Left ventricle myocardium inferior (tissue), 1 donor: ENCODE measurements around the gene DOCK8. TPM values are rescaled to one million over a fixed set of nuclear protein-coding genes. Genes with fewer than 3 reads are reported as not detected.

ENCODE experiments used
- DNase-seq: peaks from one replicate; pipeline ENCODE4 v3.0.0-alpha.2; 2020
- H3K27ac ChIP-seq: fragments of 200-600 bp; replicated peaks from 2 replicates; pipeline ENCODE4 v1.8.0; 2021
- H3K27me3 ChIP-seq: fragments of 200-600 bp; 2 replicates; pipeline ENCODE4 v1.8.0; 2021; ENCODE audit warnings: low read depth
- H3K36me3 ChIP-seq: fragments of 200-600 bp; 2 replicates; pipeline ENCODE4 v1.8.0; 2021
- H3K4me1 ChIP-seq: fragments of 200-600 bp; 2 replicates; pipeline ENCODE4 v1.8.0; 2021
- H3K4me3 ChIP-seq: fragments of 200-600 bp; 2 replicates; pipeline ENCODE4 v1.8.0; 2021; ENCODE audit warnings: mild to moderate bottlenecking, moderate library complexity
- H3K9me3 ChIP-seq: fragments of 200-600 bp; replicated peaks from 2 replicates; pipeline ENCODE4 v1.8.0; 2021
- intact Hi-C: fragments of 100-400 bp; cut with micrococcal nuclease; formaldehyde crosslinking; loops from one replicate; pipeline ENCODE4 v1.11.0; 2022
- total RNA-seq: library from RNA; stranded (reverse); fragmentation: NEBNext Ultra II Directional; extraction: Animal tissue kit (Norgen Biotek cat#: 25700); gene quantifications from one replicate; pipeline ENCODE4 v1.2.1, GENCODE V29; 2021
- TF ChIP-seq, protein P1 (sequence below): fragments of 200-600 bp; IDR thresholded peaks from 2 replicates; pipeline ENCODE4 v1.8.0; 2021; ENCODE audit warnings: antibody characterized with exemption, mild to moderate bottlenecking, borderline replicate concordance
- donor health status: DM: no; HTN: yes; CAD: no; lungs with severe emphysema.

DOCK8 gene
- total RNA-seq, 1 donor from 2014 or later, result 3.7 TPM

DNA sequence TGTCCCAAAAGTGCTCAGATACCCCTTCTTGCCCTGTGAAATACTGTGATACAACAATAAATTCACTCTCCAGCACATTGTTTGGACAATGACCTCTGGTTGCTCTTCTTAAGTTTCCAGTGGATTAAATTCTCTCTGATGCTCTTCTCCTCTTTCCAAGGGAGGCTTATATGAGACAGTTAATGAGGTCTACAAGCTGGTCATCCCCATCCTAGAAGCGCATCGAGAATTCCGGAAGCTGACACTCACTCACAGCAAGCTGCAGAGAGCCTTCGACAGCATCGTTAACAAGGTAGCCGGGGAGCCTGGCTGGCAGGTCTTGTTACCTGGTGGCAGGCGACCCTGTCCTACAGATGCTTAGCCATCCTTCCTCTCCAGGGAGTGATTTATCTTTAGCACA is 226.5 kb downstream of the DOCK8 start:
- H3K36me3 ChIP-seq, result no peaks in the 10 kb centered on the region
- no peak for DNase-seq
- H3K9me3 ChIP-seq, result no peaks in the 10 kb centered on the region
- no peak overlapping the region for H3K4me3 ChIP-seq
- H3K4me1 ChIP-seq, result peaks cover 29% of the 10 kb centered on the region
- H3K27me3 ChIP-seq, result no peaks in the 10 kb centered on the region
- H3K27ac ChIP-seq, result no peak overlapping the region
- TF ChIP-seq, protein P1, sequence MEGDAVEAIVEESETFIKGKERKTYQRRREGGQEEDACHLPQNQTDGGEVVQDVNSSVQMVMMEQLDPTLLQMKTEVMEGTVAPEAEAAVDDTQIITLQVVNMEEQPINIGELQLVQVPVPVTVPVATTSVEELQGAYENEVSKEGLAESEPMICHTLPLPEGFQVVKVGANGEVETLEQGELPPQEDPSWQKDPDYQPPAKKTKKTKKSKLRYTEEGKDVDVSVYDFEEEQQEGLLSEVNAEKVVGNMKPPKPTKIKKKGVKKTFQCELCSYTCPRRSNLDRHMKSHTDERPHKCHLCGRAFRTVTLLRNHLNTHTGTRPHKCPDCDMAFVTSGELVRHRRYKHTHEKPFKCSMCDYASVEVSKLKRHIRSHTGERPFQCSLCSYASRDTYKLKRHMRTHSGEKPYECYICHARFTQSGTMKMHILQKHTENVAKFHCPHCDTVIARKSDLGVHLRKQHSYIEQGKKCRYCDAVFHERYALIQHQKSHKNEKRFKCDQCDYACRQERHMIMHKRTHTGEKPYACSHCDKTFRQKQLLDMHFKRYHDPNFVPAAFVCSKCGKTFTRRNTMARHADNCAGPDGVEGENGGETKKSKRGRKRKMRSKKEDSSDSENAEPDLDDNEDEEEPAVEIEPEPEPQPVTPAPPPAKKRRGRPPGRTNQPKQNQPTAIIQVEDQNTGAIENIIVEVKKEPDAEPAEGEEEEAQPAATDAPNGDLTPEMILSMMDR, result no peak
- intact Hi-C loops, result no loop called here

DNA sequence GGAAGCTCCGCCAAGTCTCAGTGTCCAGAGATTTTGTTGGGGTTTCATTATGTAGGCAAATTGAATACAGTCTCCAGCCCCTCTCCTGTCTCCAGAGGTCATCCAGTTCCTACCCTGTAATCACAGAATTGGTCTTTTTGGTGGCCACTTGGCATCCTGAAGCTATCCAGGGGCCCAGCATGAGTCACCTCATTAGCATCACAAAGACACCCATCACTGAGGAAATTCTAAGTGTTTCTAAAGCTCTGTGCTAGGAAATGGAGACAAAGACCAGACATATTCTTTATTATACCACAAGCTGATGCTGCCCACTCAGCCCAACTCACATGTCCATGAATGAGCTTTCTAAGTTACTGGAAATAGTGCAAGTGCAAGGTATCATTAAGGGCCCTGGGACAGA is 229.9 kb downstream of the DOCK8 start:
- TF ChIP-seq, protein P1, result no peak
- H3K4me3 ChIP-seq, result no peak overlapping the region
- no peaks in the 10 kb centered on the region for H3K27me3 ChIP-seq
- DNase-seq, result no peak
- intact Hi-C loops, result no loop called here
- peak overlapping the region; percentile 22 for H3K27ac ChIP-seq
- H3K36me3 ChIP-seq, result no peaks in the 10 kb centered on the region
- H3K9me3 ChIP-seq, result no peaks in the 10 kb centered on the region
- H3K4me1 ChIP-seq, result peaks cover 9% of the 10 kb centered on the region

DNA sequence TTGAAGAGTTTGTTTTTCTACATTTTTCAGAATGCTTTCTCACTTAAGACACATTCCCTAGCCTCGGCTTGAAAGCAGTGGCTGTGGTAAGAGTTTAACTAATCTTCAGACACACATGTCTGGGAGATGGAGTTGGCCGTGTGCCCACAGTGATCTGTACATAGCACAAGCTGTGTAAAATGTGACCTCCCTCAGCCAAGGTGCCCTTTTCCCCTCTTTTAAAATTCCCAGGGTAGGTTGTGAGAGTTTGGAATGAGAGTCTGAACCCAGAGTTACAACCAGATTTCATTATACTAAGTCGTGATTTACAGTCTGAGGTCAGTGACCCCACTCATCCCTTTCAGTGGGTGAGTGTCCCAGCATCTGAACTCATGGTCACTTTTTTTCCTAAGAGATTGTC is 230.4 kb downstream of the DOCK8 start:
- intact Hi-C loops, result no loop called here
- Histone ChIP-seq H3K9me3 (no peaks in the 10 kb centered on the region), H3K4me3 (no peak overlapping the region), H3K36me3 (no peaks in the 10 kb centered on the region), H3K27ac (peak overlapping the region; percentile 22), H3K4me1 (peaks cover 9% of the 10 kb centered on the region), H3K27me3 (no peaks in the 10 kb centered on the region)
- TF ChIP-seq, protein P1, result no peak
- DNase-seq, result peak; percentile 53

DNA sequence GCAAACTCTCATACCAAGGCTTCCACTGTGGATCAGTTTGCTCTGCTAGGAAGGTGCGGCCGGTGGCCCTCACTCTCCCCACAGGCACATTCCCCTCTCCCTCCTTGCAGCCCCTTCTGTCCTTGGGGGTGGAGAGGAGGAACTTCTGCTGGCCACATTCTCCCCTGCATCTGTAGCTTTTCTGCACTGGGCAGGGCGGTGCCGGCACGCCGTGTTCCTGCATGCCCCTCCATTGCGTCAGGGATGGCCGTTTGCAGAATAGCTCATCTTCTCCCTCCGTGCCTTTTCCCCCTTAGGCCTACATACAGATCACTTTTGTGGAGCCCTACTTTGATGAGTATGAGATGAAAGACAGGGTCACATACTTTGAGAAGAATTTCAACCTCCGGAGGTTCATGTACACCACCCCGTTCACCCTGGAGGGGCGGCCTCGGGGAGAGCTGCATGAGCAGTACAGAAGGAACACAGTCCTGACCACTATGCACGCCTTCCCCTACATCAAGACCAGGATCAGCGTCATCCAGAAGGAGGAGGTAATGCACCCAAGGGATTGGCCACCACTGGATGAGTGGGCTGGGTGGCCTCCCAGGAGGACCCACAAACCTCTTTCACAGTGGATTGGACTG is 231.5 kb downstream of the DOCK8 start:
- H3K27me3 ChIP-seq, result no peaks in the 10 kb centered on the region
- no peak for DNase-seq
- no peak overlapping the region for H3K27ac ChIP-seq
- H3K4me1 ChIP-seq, result peaks cover 9% of the 10 kb centered on the region
- H3K9me3 ChIP-seq, result no peaks in the 10 kb centered on the region
- TF ChIP-seq, protein P1, result no peak
- H3K4me3 ChIP-seq, result no peak overlapping the region
- intact Hi-C loops, result no loop called here
- H3K36me3 ChIP-seq, result no peaks in the 10 kb centered on the region

DNA sequence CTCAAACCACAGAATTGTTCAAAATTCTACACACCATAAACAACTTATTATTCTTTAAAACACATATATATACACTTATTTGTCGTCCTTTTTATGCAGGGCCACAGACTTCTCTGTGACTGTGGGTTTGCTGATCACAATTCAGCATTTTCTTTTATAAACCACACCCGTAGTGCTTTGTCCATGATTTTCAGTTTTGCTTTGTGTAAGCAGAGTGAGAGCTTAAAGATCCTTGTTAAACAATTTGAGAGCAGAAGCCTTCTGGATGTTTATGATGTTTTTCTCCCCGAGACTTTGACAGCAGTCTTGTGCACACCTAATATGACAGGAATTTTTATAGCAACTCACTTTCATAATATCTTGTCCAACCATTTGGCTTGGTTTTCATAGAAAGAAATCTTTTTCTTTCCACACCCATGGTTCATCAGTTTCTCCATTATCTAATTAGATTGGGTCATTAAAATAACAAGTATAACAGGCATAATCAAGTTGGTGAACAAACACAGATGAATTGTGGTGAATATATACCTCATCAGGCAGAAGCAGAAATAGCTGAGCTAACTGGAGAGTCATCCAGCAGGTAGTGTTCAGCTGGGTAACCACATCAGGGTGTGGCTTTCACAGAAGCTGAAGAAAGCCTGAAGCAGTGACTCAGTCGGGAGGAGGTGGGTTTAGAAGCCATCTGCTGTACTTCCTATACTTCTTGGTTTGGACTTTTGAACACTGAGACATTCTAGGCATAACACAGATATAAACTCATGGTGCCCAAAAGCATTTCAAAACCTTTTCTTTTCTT is 232.8 kb downstream of the DOCK8 start:
- Histone ChIP-seq H3K27me3 (no peaks in the 10 kb centered on the region), H3K9me3 (no peaks in the 10 kb centered on the region), H3K4me1 (peaks cover 9% of the 10 kb centered on the region), H3K4me3 (no peak overlapping the region), H3K27ac (no peak overlapping the region), H3K36me3 (no peaks in the 10 kb centered on the region)
- DNase-seq, result no peak
- intact Hi-C loops, result no loop called here
- TF ChIP-seq, protein P1, result no peak
